GM23248 (cell line): ENCODE results near the gene AP4E1. TPM values are rescaled to one million over a fixed set of nuclear protein-coding genes. Genes with fewer than 3 reads are reported as not detected.

ENCODE experiments used
- DNase-seq: peaks from one replicate; pipeline ENCODE4 v3.0.0-alpha.2; 2015
- H2AFZ ChIP-seq: fragments of 200-600 bp; sonication (generic); 2 replicates; pipeline ENCODE4 v1.6.1; 2016; ENCODE audit warnings: antibody characterized with exemption
- H3F3A ChIP-seq: fragments of 200-600 bp; sonication (generic); 2 replicates; pipeline ENCODE4 v1.6.1; 2016; ENCODE audit warnings: mild to moderate bottlenecking, antibody characterized with exemption, mixed run types; ENCODE audit not compliant: insufficient read depth
- H3K27ac ChIP-seq: fragments of 200-600 bp; sonication (generic); 2 replicates; pipeline ENCODE4 v1.5.1; 2016; ENCODE audit warnings: mild to moderate bottlenecking
- H3K27me3 ChIP-seq: fragments of 200-600 bp; sonication (generic); replicated peaks from 2 replicates; pipeline ENCODE4 v1.6.1; 2016; ENCODE audit warnings: mild to moderate bottlenecking; ENCODE audit not compliant: insufficient read depth
- H3K36me3 ChIP-seq: fragments of 200-600 bp; sonication (generic); 2 replicates; pipeline ENCODE4 v1.6.1; 2016; ENCODE audit warnings: low read depth, mild to moderate bottlenecking
- H3K4me1 ChIP-seq: fragments of 200-600 bp; sonication (generic); 2 replicates; pipeline ENCODE4 v1.6.1; 2016; ENCODE audit warnings: mild to moderate bottlenecking; ENCODE audit not compliant: insufficient read depth
- H3K4me2 ChIP-seq: fragments of 200-600 bp; sonication (generic); one replicate; pipeline ENCODE4 v1.6.1; 2016; ENCODE audit warnings: mild to moderate bottlenecking; ENCODE audit not compliant: unreplicated experiment
- H3K4me3 ChIP-seq: fragments of 200-600 bp; sonication (generic); 2 replicates; pipeline ENCODE4 v1.5.1; 2016; ENCODE audit warnings: mild to moderate bottlenecking
- H3K79me2 ChIP-seq: fragments of 200-600 bp; sonication (generic); 2 replicates; pipeline ENCODE4 v1.6.1; 2016; ENCODE audit warnings: mild to moderate bottlenecking; ENCODE audit not compliant: insufficient read depth
- H3K9ac ChIP-seq: fragments of 200-600 bp; sonication (generic); 2 replicates; pipeline ENCODE4 v1.6.1; 2016; ENCODE audit warnings: mild to moderate bottlenecking
- H3K9me2 ChIP-seq: fragments of 200-600 bp; sonication (generic); 2 replicates; pipeline ENCODE4 v1.6.1; 2016; ENCODE audit warnings: mixed run types, mild to moderate bottlenecking, moderate library complexity; ENCODE audit not compliant: insufficient read depth
- H3K9me3 ChIP-seq: fragments of 200-600 bp; sonication (generic); one replicate; pipeline ENCODE4 v1.6.1; 2017; ENCODE audit warnings: low read depth
- H4K20me1 ChIP-seq: fragments of 200-600 bp; sonication (generic); 2 replicates; pipeline ENCODE4 v1.6.0; 2016; ENCODE audit not compliant: insufficient read depth
- EZH2 ChIP-seq: fragments of 200-600 bp; sonication (generic); IDR thresholded peaks from 2 replicates; pipeline ENCODE4 v1.6.1; 2018; ENCODE audit warnings: antibody characterized with exemption, mild to moderate bottlenecking; ENCODE audit not compliant: insufficient read depth, poor library complexity, severe bottlenecking
- EZH2phosphoT487 ChIP-seq: fragments of 200-600 bp; sonication (generic); IDR thresholded peaks from 2 replicates; pipeline ENCODE4 v1.6.1; 2018; ENCODE audit warnings: antibody characterized with exemption, moderate library complexity, mild to moderate bottlenecking, low read depth; ENCODE audit not compliant: insufficient read depth
- WGBS, 2 experiments: methylation state at CpG; one replicate each; pipeline ENCODE4 v1.1.6; 2015 to 2017; ENCODE audit warnings: low lambda C conversion rate in 2 of 2, low coverage in 1 of 2; ENCODE audit errors: missing lambda C conversion rate in 2 of 2; 5-methylcytosine and 5-hydroxymethylcytosine counted together
- in situ Hi-C: fragments of 300-500 bp; cut with MboI; formaldehyde crosslinking; loops from 2 replicates; pipeline ENCODE4 v1.15.0; 2020
- polyA plus RNA-seq: library from polyadenylated mRNA; unstranded; fragments of >200 nt; fragmentation: Nextera tagmentation; extraction: Ambion mirVana; gene quantifications from 2 replicates; pipeline ENCODE4 v1.2.1, GENCODE V29; 2016
- total RNA-seq: library from RNA; depleted of rRNA; stranded (reverse); fragments of >200 nt; shearing (Covaris generic); gene quantifications from 2 replicates; pipeline ENCODE4 v1.2.3, GENCODE V29; 2014

AP4E1 gene
- total and polyA plus RNA-seq, 2 experiments from 2014 or later: 6.2 to 15.0 TPM

DNA sequence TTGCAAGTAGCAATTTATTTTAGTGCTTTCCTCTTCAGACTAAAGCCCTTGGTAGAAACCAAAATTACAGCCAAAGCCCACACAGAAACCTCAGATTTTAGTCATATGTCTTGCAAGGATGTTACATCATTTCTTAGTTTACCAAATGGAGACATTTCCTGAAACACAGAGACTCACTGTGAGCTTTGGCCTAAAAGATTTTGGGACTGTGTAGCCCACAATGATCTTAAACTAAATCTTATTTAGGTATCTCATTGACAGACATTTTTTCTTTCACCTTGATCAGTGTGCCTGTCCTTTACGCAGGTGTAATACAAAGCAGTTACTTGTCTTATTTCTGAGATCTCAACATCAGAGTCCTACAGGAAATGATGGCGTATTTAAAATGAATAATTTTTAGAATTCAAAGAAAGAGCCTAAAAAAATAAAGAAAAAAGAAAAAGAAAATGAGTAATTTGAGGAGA lies 27.8 kb upstream of the AP4E1 start:
- peaks cover 41% of the 10 kb centered on the region for H3F3A ChIP-seq
- H3K27ac ChIP-seq: peak overlapping the region; percentile 96
- H3K79me2 ChIP-seq: no peaks in the 10 kb centered on the region
- in situ Hi-C loops: loop anchor here (10.0 kb wide), 1 partner anchor 216 kb away; no protein-coding TSS in a partner anchor
- H4K20me1 ChIP-seq: no peaks in the 10 kb centered on the region
- peak overlapping the region; percentile 59 for H3K4me2 ChIP-seq
- H2AFZ ChIP-seq: peak overlapping the region; percentile 81
- no peaks in the 10 kb centered on the region for H3K9me3 ChIP-seq
- no peak overlapping the region for H3K4me3 ChIP-seq
- no peak for TF ChIP-seq EZH2phosphoT487
- no peak for TF ChIP-seq EZH2
- H3K27me3 ChIP-seq: no peaks in the 10 kb centered on the region
- no peaks in the 10 kb centered on the region for H3K9me2 ChIP-seq
- H3K9ac ChIP-seq: peak overlapping the region; percentile 78
- H3K4me1 ChIP-seq: peaks cover 48% of the 10 kb centered on the region
- peak; percentile 86 for DNase-seq
- 82 to 91% methylated on average over 2 of the region's 2 CpGs for WGBS, 2 experiments
- H3K36me3 ChIP-seq: no peaks in the 10 kb centered on the region

DNA sequence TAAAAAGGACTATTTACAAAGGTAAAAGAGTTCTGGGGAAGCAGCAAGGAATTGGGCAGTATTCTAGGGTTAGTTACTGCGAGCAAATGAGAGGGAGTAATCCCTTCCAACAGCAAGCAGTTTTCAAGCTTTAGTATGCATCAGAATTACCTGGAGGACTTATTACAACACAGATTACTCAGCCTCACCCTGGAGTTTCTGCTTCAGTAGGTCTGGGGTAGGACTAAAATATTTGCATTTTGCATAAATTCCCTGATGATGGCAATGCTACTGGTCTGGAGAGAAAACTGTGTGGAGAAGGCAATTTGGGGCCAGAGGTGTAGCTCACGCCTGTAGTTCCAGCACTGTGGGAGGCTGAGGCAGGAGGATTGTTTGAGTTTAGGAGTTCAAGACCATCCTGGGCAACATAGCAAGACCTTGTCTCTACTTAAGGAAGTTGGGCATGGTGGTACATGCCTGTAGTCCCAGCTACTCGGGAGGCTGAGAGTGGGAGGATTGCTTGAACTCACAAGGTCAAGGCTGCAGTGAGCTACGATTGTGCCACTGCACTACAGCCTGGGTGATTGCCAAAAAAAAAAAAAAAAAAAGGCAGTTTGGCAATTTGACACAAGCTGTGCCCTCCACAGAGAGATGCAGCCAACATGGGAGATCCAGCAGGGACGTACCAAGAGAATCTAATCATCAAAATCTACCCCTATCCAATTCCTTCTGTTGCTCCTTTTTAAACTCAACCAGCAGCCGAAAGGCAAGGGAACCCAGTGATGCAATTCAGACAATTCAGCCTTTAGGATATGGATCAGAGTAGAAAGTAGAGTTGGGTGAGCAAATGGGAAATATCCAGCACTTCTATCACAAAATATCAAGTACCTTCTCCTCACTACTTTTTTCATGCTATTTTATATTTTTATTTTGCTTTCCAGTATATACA lies 27.1 kb upstream of the AP4E1 start:
- peak; percentile 31 for DNase-seq
- in situ Hi-C loops: loop anchor here (10.0 kb wide), 1 partner anchor 217 kb away; no protein-coding TSS in a partner anchor

DNA sequence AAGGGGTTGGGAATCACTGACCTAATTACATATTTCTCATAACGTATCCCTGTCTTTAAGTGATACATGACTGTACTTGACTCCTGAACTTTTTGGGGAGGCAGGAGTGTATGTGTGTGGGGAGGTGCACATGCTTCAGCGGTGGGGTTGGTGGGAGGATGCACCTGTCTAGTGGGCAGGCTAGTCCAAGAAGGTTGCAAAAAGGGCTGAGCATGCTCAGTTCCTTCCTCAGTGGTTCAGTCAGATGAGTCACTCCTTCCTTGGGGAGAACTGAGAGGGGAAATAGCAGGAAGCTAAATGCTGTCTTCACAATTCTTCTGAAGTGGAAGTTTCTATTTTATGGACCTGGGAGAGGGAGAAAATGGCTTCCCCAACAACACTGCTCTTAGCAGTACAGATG lies 24.6 kb upstream of the AP4E1 start:
- WGBS, 2 experiments: 93% methylated on average over 2 of the region's 2 CpGs
- in situ Hi-C loops: loop anchor here (10.0 kb wide), 1 partner anchor 219 kb away; no protein-coding TSS in a partner anchor
- DNase-seq: peak; percentile 50
- H3K27ac ChIP-seq: peak overlapping the region; percentile 97
- no peak overlapping the region; the same call in 1 of the 2 replicates for H3K9ac ChIP-seq
- H3K9me2 ChIP-seq: no peaks in the 10 kb centered on the region
- no peak overlapping the region for H2AFZ ChIP-seq
- no peak overlapping the region for H3K4me3 ChIP-seq
- H3K27me3 ChIP-seq: no peaks in the 10 kb centered on the region
- H4K20me1 ChIP-seq: no peaks in the 10 kb centered on the region
- TF ChIP-seq EZH2phosphoT487 (no peak), EZH2 (no peak)
- no peaks in the 10 kb centered on the region for H3K79me2 ChIP-seq
- H3K4me2 ChIP-seq: peak overlapping the region; percentile 38
- no peaks in the 10 kb centered on the region for H3K9me3 ChIP-seq
- H3F3A ChIP-seq: peaks cover 44% of the 10 kb centered on the region
- peaks cover 44% of the 10 kb centered on the region for H3K4me1 ChIP-seq
- no peaks in the 10 kb centered on the region for H3K36me3 ChIP-seq

More for the DNA sequence above, 27.1 kb upstream of the AP4E1 start:
- peak overlapping the region; percentile 59 for H3K4me2 ChIP-seq
- peak overlapping the region; percentile 78 for H3K9ac ChIP-seq
- H3K27me3 ChIP-seq: no peaks in the 10 kb centered on the region
- no peaks in the 10 kb centered on the region for H3K36me3 ChIP-seq
- H2AFZ ChIP-seq: peak overlapping the region; percentile 81
- TF ChIP-seq EZH2phosphoT487 (no peak), EZH2 (no peak)
- peaks cover 46% of the 10 kb centered on the region for H3F3A ChIP-seq
- H3K4me1 ChIP-seq: peaks cover 52% of the 10 kb centered on the region
- H3K79me2 ChIP-seq: no peaks in the 10 kb centered on the region
- no peaks in the 10 kb centered on the region for H4K20me1 ChIP-seq
- H3K9me2 ChIP-seq: no peaks in the 10 kb centered on the region
- no peak overlapping the region for H3K4me3 ChIP-seq
- peak overlapping the region; percentile 96 for H3K27ac ChIP-seq
- 59 to 69% methylated on average over 6 of the region's 6 CpGs for WGBS, 2 experiments
- H3K9me3 ChIP-seq: no peaks in the 10 kb centered on the region

DNA sequence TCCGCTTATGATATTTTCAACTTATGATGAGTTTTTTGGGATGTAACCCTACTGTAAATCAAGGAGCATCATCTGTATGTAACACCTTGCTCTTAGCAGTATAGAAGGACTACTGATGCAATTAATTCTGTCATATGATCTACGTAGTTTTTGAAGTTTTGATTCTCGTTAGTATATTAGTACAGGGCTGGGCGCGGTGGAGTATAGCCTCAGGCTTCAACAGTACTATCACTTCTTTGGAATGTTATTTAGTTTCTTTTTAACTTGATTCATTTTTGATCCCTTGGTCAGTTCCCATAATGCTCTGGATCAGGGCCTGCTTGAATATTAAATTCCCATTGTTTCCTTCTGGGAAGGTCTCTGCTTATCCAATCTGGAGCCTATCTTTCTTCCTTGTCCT lies 23.9 kb upstream of the AP4E1 start:
- Histone ChIP-seq H3K9me3 (no peaks in the 10 kb centered on the region), H3K4me3 (peak overlapping the region; percentile 31; the same call in 1 of the 2 replicates), H3K27ac (peak overlapping the region; percentile 97), H4K20me1 (no peaks in the 10 kb centered on the region), H3K27me3 (no peaks in the 10 kb centered on the region), H3K36me3 (no peaks in the 10 kb centered on the region), H3K4me2 (peak overlapping the region; percentile 38), H2AFZ (peak overlapping the region; percentile 19; the same call in 1 of the 2 replicates), H3K9me2 (no peaks in the 10 kb centered on the region), H3K79me2 (no peaks in the 10 kb centered on the region), H3K9ac (peak overlapping the region; percentile 64), H3F3A (peaks cover 44% of the 10 kb centered on the region), H3K4me1 (peaks cover 39% of the 10 kb centered on the region)
- in situ Hi-C loops: loop anchor here (10.0 kb wide), 1 partner anchor 220 kb away; no protein-coding TSS in a partner anchor
- no peak for TF ChIP-seq EZH2phosphoT487
- no peak for TF ChIP-seq EZH2
- WGBS, 2 experiments: 85% methylated on average over 5 of the region's 5 CpGs
- peak; percentile 65 for DNase-seq
